BLaER1 (cell line): ENCODE measurements around the gene CHTF8.
"Not testable (repeated sequence)": the region's sequence is repeated elsewhere in the genome, so short reads cannot be mapped to it uniquely, and the experiment has no call there.

Experiments used
- H3K27ac ChIP-seq: shearing (Covaris generic); formaldehyde crosslinking; 2 replicates; pipeline ENCODE4 v1.8.1; 2022
- H3K27me3 ChIP-seq: shearing (Covaris generic); formaldehyde crosslinking; 2 replicates; pipeline ENCODE4 v1.8.1; 2022
- H3K36me3 ChIP-seq: shearing (Covaris generic); formaldehyde crosslinking; 2 replicates; pipeline ENCODE4 v1.8.1; 2022
- H3K4me1 ChIP-seq: shearing (Covaris generic); formaldehyde crosslinking; 2 replicates; pipeline ENCODE4 v1.8.1; 2022
- H3K4me2 ChIP-seq: shearing (Covaris generic); formaldehyde crosslinking; 2 replicates; pipeline ENCODE4 v1.8.1; 2022
- H3K4me3 ChIP-seq: shearing (Covaris generic); formaldehyde crosslinking; 2 replicates; pipeline ENCODE4 v1.8.1; 2022
- H3K9ac ChIP-seq: shearing (Covaris generic); formaldehyde crosslinking; 2 replicates; pipeline ENCODE4 v1.8.1; 2022
- H3K9me3 ChIP-seq: shearing (Covaris generic); formaldehyde crosslinking; 2 replicates; pipeline ENCODE4 v1.8.1; 2022
- H4K20me1 ChIP-seq: shearing (Covaris generic); formaldehyde crosslinking; 2 replicates; pipeline ENCODE4 v1.8.1; 2022
- Cebpa-rat ChIP-seq: shearing (Covaris generic); IDR thresholded peaks from 2 replicates; pipeline ENCODE4 v1.8.1; 2022

Gene CHTF8

GRCh38 chr16:69166946-69167930, 34.9 kb upstream of the CHTF8 start:
- H3K4me2 ChIP-seq: no peak overlapping the region
- no peak overlapping the region for H3K9ac ChIP-seq
- no peak for TF ChIP-seq Cebpa-rat
- H3K27ac ChIP-seq: no peak overlapping the region
- no peak overlapping the region for H3K4me3 ChIP-seq
- H3K9me3 ChIP-seq: no peaks in the 10 kb centered on the region
- H3K27me3 ChIP-seq: no peaks in the 10 kb centered on the region
- H3K4me1 ChIP-seq: peaks cover 7% of the 10 kb centered on the region
- H3K36me3 ChIP-seq: peaks cover 87% of the 10 kb centered on the region
- peaks cover 12% of the 10 kb centered on the region for H4K20me1 ChIP-seq

GRCh38 chr16:69166221-69166833, 33.9 kb upstream of the CHTF8 start:
- no peak for TF ChIP-seq Cebpa-rat
- peaks cover 12% of the 10 kb centered on the region for H4K20me1 ChIP-seq
- no peaks in the 10 kb centered on the region for H3K27me3 ChIP-seq
- H3K4me2 ChIP-seq: no peak overlapping the region
- H3K4me3 ChIP-seq: no peak overlapping the region
- H3K9ac ChIP-seq: no peak overlapping the region
- no peak overlapping the region for H3K27ac ChIP-seq
- peaks cover 94% of the 10 kb centered on the region for H3K36me3 ChIP-seq
- H3K4me1 ChIP-seq: peaks cover 6% of the 10 kb centered on the region
- H3K9me3 ChIP-seq: no peaks in the 10 kb centered on the region

GRCh38 chr16:69165584-69165983, 33.2 kb upstream of the CHTF8 start:
- no peak overlapping the region for H3K4me3 ChIP-seq
- no peak overlapping the region for H3K27ac ChIP-seq
- no peak for TF ChIP-seq Cebpa-rat
- no peak overlapping the region for H3K9ac ChIP-seq
- H3K4me1 ChIP-seq: no peaks in the 10 kb centered on the region
- H3K9me3 ChIP-seq: no peaks in the 10 kb centered on the region
- peaks cover 98% of the 10 kb centered on the region for H3K36me3 ChIP-seq
- H3K27me3 ChIP-seq: no peaks in the 10 kb centered on the region
- H4K20me1 ChIP-seq: peaks cover 12% of the 10 kb centered on the region
- H3K4me2 ChIP-seq: no peak overlapping the region

GRCh38 chr16:69160192-69160591, 27.8 kb upstream of the CHTF8 start:
- no peaks in the 10 kb centered on the region for H3K9me3 ChIP-seq
- H4K20me1 ChIP-seq: no peaks in the 10 kb centered on the region; the same call in 1 of the 2 replicates
- H3K4me1 ChIP-seq: no peaks in the 10 kb centered on the region
- no peak for TF ChIP-seq Cebpa-rat
- no peaks in the 10 kb centered on the region for H3K27me3 ChIP-seq
- H3K36me3 ChIP-seq: peaks cover 99% of the 10 kb centered on the region
- no peak overlapping the region for H3K9ac ChIP-seq
- no peak overlapping the region for H3K27ac ChIP-seq
- no peak overlapping the region for H3K4me3 ChIP-seq
- H3K4me2 ChIP-seq: no peak overlapping the region

- TF ChIP-seq Cebpa-rat: no peak
- Histone ChIP-seq H3K27me3 (no peaks in the 10 kb centered on the region), H3K4me2 (no peak overlapping the region), H3K4me3 (no peak overlapping the region), H4K20me1 (0 out of 2 replicates have a peak, but pooled peaks cover 2% of the 10 kb centered on the region), H3K9ac (no peak overlapping the region), H3K27ac (no peak overlapping the region), H3K4me1 (no peaks in the 10 kb centered on the region), H3K9me3 (no peaks in the 10 kb centered on the region), H3K36me3 (peaks cover 100% of the 10 kb centered on the region)
These were observed 24.8 kb upstream of the CHTF8 start for GRCh38 chr16:69157196-69157595.

GRCh38 chr16:69150146-69150865, 17.9 kb upstream of the CHTF8 start:
- no peaks in the 10 kb centered on the region for H3K4me1 ChIP-seq
- H3K4me2 ChIP-seq: no peak overlapping the region
- no peaks in the 10 kb centered on the region for H3K27me3 ChIP-seq
- no peak overlapping the region for H3K4me3 ChIP-seq
- H4K20me1 ChIP-seq: peaks cover 55% of the 10 kb centered on the region
- H3K36me3 ChIP-seq: peaks cover 98% of the 10 kb centered on the region
- H3K9me3 ChIP-seq: no peaks in the 10 kb centered on the region
- TF ChIP-seq Cebpa-rat: no peak
- no peak overlapping the region for H3K9ac ChIP-seq
- H3K27ac ChIP-seq: no peak overlapping the region

GRCh38 chr16:69149621-69150020, 17.2 kb upstream of the CHTF8 start:
- Histone ChIP-seq H4K20me1 (peaks cover 61% of the 10 kb centered on the region), H3K36me3 (peaks cover 98% of the 10 kb centered on the region)
- H3K4me1 ChIP-seq, H3K9me3 ChIP-seq, H3K27ac ChIP-seq, H3K9ac ChIP-seq, H3K27me3 ChIP-seq, H3K4me3 ChIP-seq, H3K4me2 ChIP-seq: not testable (repeated sequence)

GRCh38 chr16:69145658-69146057, 13.3 kb upstream of the CHTF8 start:
- H4K20me1 ChIP-seq: peaks cover 83% of the 10 kb centered on the region
- H3K36me3 ChIP-seq: peaks cover 98% of the 10 kb centered on the region
- no peaks in the 10 kb centered on the region for H3K9me3 ChIP-seq
- H3K4me3 ChIP-seq: no peak overlapping the region
- no peak overlapping the region for H3K9ac ChIP-seq
- H3K27ac ChIP-seq: no peak overlapping the region
- TF ChIP-seq Cebpa-rat: no peak
- no peak overlapping the region for H3K4me2 ChIP-seq
- no peaks in the 10 kb centered on the region for H3K4me1 ChIP-seq
- H3K27me3 ChIP-seq: no peaks in the 10 kb centered on the region

- H3K4me2 ChIP-seq: no peak overlapping the region
- no peak overlapping the region for H3K27ac ChIP-seq
- TF ChIP-seq Cebpa-rat: no peak
- H3K27me3 ChIP-seq: no peaks in the 10 kb centered on the region
- H3K9ac ChIP-seq: no peak overlapping the region
- H3K36me3 ChIP-seq: peaks cover 99% of the 10 kb centered on the region
- H3K4me3 ChIP-seq: no peak overlapping the region
- H4K20me1 ChIP-seq: peaks cover 73% of the 10 kb centered on the region
- H3K9me3 ChIP-seq: no peaks in the 10 kb centered on the region
- no peaks in the 10 kb centered on the region for H3K4me1 ChIP-seq
These were observed 10.7 kb upstream of the CHTF8 start for GRCh38 chr16:69143116-69143515.

- Histone ChIP-seq H3K4me2 (no peak overlapping the region), H3K27me3 (no peaks in the 10 kb centered on the region), H3K36me3 (peaks cover 99% of the 10 kb centered on the region), H3K4me1 (no peaks in the 10 kb centered on the region), H3K9me3 (no peaks in the 10 kb centered on the region), H3K27ac (no peak overlapping the region), H4K20me1 (peaks cover 73% of the 10 kb centered on the region), H3K4me3 (no peak overlapping the region), H3K9ac (no peak overlapping the region)
- TF ChIP-seq Cebpa-rat: no peak
These were observed 9.5 kb upstream of the CHTF8 start for GRCh38 chr16:69141936-69142335.
